HFFc6 (cell line): ENCODE measurements around the gene GORAB. TPM values are rescaled to one million over a fixed set of nuclear protein-coding genes. Genes with fewer than 3 reads are reported as not detected.

Experiments
- DNase-seq: peaks from one replicate; pipeline ENCODE4 v3.0.0-alpha.2; 2018
- H3K27ac Mint-ChIP-seq: 2 replicates; pipeline ENCODE4 v1.8.0; 2020; ENCODE audit warnings: mild to moderate bottlenecking, mixed read lengths
- H3K27me3 Mint-ChIP-seq: 2 replicates; pipeline ENCODE4 v1.8.0; 2021; ENCODE audit warnings: mild to moderate bottlenecking, moderate library complexity, mixed read lengths; ENCODE audit not compliant: insufficient read depth
- H3K36me3 Mint-ChIP-seq: 2 replicates; pipeline ENCODE4 v1.8.0; 2021; ENCODE audit warnings: low read depth, mixed read lengths
- H3K4me1 Mint-ChIP-seq: 2 replicates; pipeline ENCODE4 v1.8.0; 2020; ENCODE audit warnings: low read depth, mixed read lengths
- H3K4me3 Mint-ChIP-seq: 2 replicates; pipeline ENCODE4 v1.8.0; 2020; ENCODE audit warnings: mild to moderate bottlenecking, moderate library complexity, mixed read lengths
- H3K9me3 Mint-ChIP-seq: 2 replicates; pipeline ENCODE4 v1.8.0; 2020; ENCODE audit warnings: mild to moderate bottlenecking, mixed read lengths
- total RNA-seq, 6 experiments: library from RNA; stranded (reverse); fragmentation: NEBNext Ultra II Directional; extraction: Animal tissue kit (Norgen Biotek cat#: 25700); gene quantifications; 2 replicates in 1 of 6; 3 replicates in 5 of 6; pipeline ENCODE4 v1.2.3, GENCODE V29; 2021
- TF ChIP-seq, protein P1 (sequence below): fragments of 200-600 bp; sonication (generic); IDR thresholded peaks from 2 replicates; pipeline ENCODE4 v1.5.0; 2021; ENCODE audit warnings: antibody characterized with exemption, mild to moderate bottlenecking

Gene GORAB
- total RNA-seq, 6 experiments from 2014 or later: 13.7 to 18.5 (median 16.3) TPM

DNA sequence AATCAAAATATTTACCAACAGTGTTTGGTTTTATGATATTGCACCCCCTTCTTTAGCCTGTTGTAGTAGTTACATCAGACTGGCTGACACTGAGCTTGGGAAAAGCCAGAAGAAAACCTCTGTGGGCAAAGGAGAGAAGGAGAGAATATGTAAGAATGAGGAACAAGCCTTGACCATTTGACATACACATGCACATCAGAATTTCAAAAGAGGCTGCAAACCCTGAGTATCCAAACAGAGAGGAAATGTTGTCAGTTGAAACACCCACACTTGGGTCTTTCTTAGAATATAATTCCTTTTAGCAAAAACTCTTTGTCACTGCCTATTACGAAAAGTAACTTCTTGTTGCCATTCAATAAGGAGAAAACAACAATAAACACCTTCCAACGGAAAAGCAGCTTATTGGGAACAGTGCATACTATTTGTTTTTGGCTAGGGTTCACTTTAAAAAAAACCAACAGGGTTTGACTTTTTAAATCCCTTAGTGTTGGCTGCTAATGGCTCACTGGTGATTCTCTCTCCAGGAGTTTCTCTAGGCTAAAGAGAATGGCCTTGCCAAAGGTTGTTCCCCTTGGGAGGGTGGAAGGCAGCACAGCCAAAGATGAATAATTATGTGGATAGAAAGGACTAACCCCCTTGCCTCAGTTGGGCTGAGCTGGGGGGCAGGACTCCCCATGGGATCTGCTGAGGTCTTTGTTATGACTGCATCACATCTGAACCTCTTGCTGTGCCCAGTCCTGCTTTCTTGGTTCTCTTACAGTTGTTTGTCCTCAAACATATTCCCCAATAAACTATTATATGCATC lies 48.9 kb downstream of the GORAB start:
- Mint-ChIP-seq H3K27me3 (no peaks in the 10 kb centered on the region), H3K4me3 (no peak overlapping the region), H3K4me1 (peaks cover 21% of the 10 kb centered on the region), H3K36me3 (no peaks in the 10 kb centered on the region), H3K27ac (no peak overlapping the region), H3K9me3 (no peaks in the 10 kb centered on the region)
- TF ChIP-seq, protein P1, sequence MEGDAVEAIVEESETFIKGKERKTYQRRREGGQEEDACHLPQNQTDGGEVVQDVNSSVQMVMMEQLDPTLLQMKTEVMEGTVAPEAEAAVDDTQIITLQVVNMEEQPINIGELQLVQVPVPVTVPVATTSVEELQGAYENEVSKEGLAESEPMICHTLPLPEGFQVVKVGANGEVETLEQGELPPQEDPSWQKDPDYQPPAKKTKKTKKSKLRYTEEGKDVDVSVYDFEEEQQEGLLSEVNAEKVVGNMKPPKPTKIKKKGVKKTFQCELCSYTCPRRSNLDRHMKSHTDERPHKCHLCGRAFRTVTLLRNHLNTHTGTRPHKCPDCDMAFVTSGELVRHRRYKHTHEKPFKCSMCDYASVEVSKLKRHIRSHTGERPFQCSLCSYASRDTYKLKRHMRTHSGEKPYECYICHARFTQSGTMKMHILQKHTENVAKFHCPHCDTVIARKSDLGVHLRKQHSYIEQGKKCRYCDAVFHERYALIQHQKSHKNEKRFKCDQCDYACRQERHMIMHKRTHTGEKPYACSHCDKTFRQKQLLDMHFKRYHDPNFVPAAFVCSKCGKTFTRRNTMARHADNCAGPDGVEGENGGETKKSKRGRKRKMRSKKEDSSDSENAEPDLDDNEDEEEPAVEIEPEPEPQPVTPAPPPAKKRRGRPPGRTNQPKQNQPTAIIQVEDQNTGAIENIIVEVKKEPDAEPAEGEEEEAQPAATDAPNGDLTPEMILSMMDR: no peak
- no peak for DNase-seq

DNA sequence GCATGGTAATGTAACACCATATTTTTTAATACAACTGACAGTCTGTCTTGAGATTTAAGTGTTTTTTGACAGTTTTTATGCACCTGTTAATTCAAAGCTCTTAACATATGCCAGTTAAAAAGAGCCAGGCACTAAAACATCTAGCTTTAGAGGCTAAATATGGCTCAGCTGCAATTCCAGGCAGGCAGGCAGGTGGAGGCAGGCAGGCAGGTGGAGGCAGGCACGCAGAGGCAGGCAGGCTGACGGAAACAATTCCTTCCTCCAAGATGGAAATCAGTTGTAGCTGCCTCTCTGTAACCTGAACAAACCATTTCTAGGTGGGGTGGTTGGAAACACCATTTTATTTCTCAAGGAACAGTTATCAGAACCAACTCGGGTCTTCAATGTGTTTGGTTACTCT lies 51.2 kb downstream of the GORAB start:
- H3K4me1 Mint-ChIP-seq: peaks cover 41% of the 10 kb centered on the region
- H3K27me3 Mint-ChIP-seq: no peaks in the 10 kb centered on the region
- DNase-seq: no peak
- H3K27ac Mint-ChIP-seq: no peak overlapping the region
- no peaks in the 10 kb centered on the region for H3K9me3 Mint-ChIP-seq
- TF ChIP-seq, protein P1: no peak
- no peak overlapping the region for H3K4me3 Mint-ChIP-seq
- no peaks in the 10 kb centered on the region for H3K36me3 Mint-ChIP-seq

DNA sequence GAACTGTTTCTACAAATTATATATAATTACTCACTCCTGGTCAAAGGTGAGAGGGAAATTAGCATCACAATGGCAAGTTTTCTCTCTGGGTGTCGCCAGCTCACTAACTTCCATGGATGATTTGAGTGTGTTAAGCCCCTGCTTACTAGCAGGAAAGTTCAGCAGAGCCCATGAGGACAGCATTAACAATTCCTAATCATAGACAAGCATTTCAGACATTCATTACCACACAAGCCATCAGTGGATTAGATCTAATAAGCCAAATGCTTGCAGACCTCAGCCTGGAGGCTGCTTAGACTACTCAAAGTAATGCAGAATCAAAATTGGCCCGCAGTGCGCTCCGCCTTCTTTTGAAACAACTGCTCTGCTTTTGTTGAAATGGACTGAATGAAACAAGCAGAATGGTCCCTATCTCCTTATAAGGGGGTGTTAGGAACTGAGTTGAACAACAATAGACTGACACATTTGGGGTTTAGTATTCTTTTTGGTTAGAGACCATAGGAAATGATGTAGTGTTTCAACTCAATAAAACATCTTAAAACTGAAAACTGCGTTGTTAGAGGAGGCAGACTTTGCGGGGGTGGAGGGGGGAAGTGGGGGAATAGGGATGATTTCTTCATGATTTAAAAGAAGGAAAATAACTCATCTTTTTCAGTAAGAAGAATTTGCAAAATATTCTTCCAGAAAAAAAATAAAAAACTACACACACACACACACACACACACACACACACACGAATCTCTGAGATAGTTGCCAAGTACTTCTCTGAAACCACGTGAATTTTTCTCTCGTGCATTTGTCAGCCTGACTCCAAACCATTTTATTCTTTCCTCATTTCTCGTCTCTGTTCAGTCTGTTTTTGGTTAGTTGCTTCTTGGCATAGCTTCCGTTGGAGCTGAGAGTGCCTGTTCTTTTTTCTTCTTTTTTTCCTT lies 54.6 kb downstream of the GORAB start:
- H3K4me3 Mint-ChIP-seq: peak overlapping the region; percentile 82
- peak; percentile 47 for DNase-seq

DNA sequence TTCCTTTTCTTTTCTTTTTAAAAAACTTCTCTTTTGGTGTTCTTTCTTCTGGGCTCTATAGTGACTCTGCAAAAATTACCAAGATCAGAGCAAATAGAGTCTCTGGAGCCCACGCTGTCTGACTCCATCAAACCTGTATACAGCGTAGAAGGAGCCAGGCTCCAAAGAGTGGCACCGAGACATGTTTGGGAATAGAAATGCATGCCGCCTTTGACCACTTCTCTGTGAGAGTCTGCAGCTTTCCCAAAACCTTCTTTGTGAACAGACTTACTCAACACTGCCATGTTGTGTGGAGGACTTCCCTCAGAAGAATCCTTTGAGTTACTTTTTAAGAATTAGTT lies 55.3 kb downstream of the GORAB start:
- TF ChIP-seq, protein P1: no peak
- Mint-ChIP-seq H3K9me3 (no peaks in the 10 kb centered on the region), H3K27me3 (no peaks in the 10 kb centered on the region), H3K4me3 (peak overlapping the region; percentile 82), H3K36me3 (no peaks in the 10 kb centered on the region), H3K4me1 (peaks cover 52% of the 10 kb centered on the region), H3K27ac (peak overlapping the region; percentile 80)
- DNase-seq: no peak

More for the DNA sequence above, 54.6 kb downstream of the GORAB start:
- H3K4me1 Mint-ChIP-seq: peaks cover 45% of the 10 kb centered on the region
- peak overlapping the region; percentile 80 for H3K27ac Mint-ChIP-seq
- H3K27me3 Mint-ChIP-seq: no peaks in the 10 kb centered on the region
- TF ChIP-seq, protein P1: no peak
- no peaks in the 10 kb centered on the region for H3K36me3 Mint-ChIP-seq
- no peaks in the 10 kb centered on the region for H3K9me3 Mint-ChIP-seq

DNA sequence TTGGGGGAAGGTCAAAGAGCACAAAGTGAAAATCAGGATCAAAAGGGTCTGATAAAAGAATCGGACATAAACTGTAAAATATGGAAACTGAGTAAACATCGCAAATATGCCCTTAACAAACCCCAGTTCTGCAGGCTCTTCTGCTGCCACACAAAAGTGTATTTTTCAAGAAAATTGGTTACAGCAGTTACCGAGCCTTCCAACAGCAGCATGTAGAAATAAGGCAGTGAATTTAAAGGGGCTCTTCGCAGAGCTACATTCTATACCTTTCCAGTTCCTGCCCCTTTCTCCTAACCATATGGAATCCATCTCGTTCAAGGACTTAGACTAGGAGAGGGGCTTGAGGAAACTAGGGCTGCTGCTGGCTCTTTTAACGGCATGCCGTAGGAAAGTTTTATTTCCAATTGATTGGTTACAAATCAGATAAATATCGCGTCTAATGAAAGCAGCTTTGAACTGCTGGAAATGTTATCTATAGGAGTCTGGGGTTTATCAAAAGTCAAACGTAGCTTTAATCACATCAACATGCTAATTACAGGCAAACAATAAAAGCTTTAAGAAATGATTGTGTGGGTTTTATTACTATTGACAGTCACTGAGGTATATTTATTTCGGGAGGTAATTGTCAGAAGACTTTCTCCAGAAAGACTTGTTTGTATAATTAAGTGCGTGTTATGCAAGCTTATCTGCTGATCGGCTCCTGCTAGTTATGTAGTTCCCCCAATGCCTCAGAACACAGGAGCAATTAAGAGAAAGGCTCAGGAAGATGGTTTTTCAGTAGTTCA lies 59.1 kb downstream of the GORAB start:
- TF ChIP-seq, protein P1: no peak
- no peaks in the 10 kb centered on the region for H3K9me3 Mint-ChIP-seq
- H3K36me3 Mint-ChIP-seq: 0 out of 2 replicates have a peak, but pooled peaks cover 4% of the 10 kb centered on the region
- no peak overlapping the region for H3K4me3 Mint-ChIP-seq
- H3K4me1 Mint-ChIP-seq: peaks cover 58% of the 10 kb centered on the region
- no peak for DNase-seq
- no peak overlapping the region for H3K27ac Mint-ChIP-seq
- H3K27me3 Mint-ChIP-seq: peaks cover 2% of the 10 kb centered on the region; the same call in 1 of the 2 replicates
